ENCODE data around the gene P2RX7.
A peak's percentile ranks its signal among the peaks of the same experiment; 100 is the strongest.

Gene P2RX7

DNA sequence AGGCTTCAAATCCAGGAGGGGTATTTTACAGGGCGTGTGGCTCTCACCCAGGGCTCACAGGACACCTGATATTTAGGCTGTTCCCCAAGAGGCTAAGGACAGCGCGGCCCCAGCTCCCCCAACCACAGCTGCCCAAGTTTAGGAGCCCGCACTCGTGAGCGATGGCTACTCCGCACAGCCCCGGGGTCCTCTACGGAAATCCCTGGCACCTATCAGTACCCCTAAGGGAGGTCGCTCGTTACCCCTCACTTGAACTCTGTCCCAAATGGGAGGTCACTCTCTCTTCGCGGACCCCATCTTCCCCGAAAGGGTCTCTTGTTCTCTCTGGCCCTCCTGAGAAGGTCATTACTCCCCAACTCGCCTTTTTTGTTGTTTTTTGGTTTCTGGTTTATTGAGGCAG is 76.5 kb downstream of the P2RX7 start:
- peak overlapping the region; percentile 98 for H2AFZ ChIP-seq
- H3K79me2 ChIP-seq, result no peaks in the 10 kb centered on the region
- no peaks in the 10 kb centered on the region for H3K9me3 ChIP-seq (ENCODE audit: control insufficient read depth, low read length)
- H3K36me3 ChIP-seq (ENCODE audit: control insufficient read depth, insufficient read depth, low read length), result no peaks in the 10 kb centered on the region
- H3K4me1 ChIP-seq, result no peaks in the 10 kb centered on the region
- peak overlapping the region; percentile 82 for H3K27ac ChIP-seq
- TF ChIP-seq, protein P1, sequence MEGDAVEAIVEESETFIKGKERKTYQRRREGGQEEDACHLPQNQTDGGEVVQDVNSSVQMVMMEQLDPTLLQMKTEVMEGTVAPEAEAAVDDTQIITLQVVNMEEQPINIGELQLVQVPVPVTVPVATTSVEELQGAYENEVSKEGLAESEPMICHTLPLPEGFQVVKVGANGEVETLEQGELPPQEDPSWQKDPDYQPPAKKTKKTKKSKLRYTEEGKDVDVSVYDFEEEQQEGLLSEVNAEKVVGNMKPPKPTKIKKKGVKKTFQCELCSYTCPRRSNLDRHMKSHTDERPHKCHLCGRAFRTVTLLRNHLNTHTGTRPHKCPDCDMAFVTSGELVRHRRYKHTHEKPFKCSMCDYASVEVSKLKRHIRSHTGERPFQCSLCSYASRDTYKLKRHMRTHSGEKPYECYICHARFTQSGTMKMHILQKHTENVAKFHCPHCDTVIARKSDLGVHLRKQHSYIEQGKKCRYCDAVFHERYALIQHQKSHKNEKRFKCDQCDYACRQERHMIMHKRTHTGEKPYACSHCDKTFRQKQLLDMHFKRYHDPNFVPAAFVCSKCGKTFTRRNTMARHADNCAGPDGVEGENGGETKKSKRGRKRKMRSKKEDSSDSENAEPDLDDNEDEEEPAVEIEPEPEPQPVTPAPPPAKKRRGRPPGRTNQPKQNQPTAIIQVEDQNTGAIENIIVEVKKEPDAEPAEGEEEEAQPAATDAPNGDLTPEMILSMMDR (IDR thresholded peaks at IDR 0.05), result no peak
- peak overlapping the region; percentile 79 for H3K4me2 ChIP-seq (ENCODE audit: low read length)
- H3K27me3 ChIP-seq (ENCODE audit: control insufficient read depth, insufficient read depth, low read length), result no peaks in the 10 kb centered on the region
- H3K4me3 ChIP-seq (ENCODE audit: low read depth, low read length), result no peak overlapping the region
- H3K9ac ChIP-seq, result no peak overlapping the region

DNA sequence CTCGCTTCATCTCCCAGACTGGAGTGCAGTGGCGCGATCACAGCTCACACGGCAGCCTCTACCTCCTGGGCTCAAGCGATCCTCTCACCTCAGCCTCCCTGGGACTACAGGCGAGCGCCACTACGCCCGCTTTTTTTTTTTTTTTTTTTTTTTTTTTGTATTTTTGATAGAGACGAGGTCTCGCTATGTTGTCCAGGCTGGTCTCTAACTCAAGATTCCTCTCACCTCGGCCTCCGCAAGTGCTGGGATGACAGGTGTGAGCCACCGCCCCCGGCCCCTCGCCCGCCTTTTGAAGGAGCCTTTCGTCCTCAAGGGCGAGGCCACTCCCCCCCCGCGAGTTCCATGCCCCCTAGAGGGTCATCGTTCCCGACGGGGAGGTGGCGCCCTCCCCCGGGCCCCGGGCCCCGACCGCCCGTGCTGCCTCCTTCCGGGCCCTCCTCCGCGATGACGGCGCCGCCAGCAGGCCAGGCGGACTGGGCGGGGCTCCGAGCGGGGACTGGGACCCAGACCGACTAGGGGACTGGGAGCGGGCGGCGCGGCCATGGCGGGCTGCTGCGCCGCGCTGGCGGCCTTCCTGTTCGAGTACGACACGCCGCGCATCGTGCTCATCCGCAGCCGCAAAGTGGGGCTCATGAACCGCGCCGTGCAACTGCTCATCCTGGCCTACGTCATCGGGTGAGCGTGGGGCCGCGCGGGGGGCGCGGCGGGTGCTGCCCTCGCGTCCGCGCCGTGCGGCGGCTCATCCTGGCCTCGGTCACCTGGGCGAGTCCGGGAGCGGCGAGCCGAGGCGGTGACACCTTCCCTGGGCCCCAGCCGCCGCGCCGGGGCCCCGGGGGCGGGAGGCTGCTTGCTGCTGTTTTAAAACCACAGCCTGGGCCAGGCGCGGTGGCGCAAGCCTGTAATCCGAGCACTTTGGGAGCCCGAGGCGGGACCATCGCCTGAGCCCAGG is 77.2 kb downstream of the P2RX7 start, which contains the start of gene P2RX4:
Gene P2RX4 (plus strand): TSS at position 506 of the 949 bp plus-strand sequence. CDS start 36 bp downstream, at position 542.
- TF ChIP-seq, protein P1 (IDR thresholded peaks at IDR 0.05), result peak; percentile 30
- H3K4me1 ChIP-seq, result peaks cover 4% of the 10 kb centered on the region
- H3K9ac ChIP-seq, result peak within 1 kb of the TSS; percentile 64

DNA sequence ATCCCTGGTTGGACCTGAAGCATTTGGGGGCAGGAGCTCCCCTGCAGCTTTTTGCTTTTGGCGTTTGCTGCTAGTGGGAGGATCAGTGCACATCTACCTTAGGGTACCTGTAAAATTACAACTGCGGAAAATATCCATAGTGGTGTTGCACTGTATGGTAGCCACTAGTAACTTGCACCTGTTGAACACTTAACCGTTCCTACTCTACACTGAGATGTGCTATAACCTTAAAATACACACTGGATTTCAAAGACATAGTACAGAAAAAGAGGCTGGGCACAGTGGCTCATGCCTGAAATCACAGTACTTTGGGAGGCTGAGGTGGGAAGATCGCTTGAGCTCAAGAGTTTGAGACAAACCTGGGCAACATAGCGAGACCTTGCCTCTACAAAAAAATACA is 80.2 kb downstream of the P2RX7 start:
- no peak overlapping the region for H3K27ac ChIP-seq

More for the DNA sequence above, 77.2 kb downstream of the P2RX7 start, which contains the start of gene P2RX4:
- H3K36me3 ChIP-seq (ENCODE audit: control insufficient read depth, insufficient read depth, low read length), result no peaks in the 10 kb centered on the region
- no peaks in the 10 kb centered on the region for H3K79me2 ChIP-seq
- H3K27me3 ChIP-seq (ENCODE audit: control insufficient read depth, insufficient read depth, low read length), result no peaks in the 10 kb centered on the region
- H2AFZ ChIP-seq, result peak within 1 kb of the TSS; percentile 98
- peak within 1 kb of the TSS; percentile 72 for H3K4me3 ChIP-seq (ENCODE audit: low read depth, low read length)
- H3K4me2 ChIP-seq (ENCODE audit: low read length), result peak within 1 kb of the TSS; percentile 79
- H3K27ac ChIP-seq, result peak within 1 kb of the TSS; percentile 82
- H3K9me3 ChIP-seq (ENCODE audit: control insufficient read depth, low read length), result no peaks in the 10 kb centered on the region

DNA sequence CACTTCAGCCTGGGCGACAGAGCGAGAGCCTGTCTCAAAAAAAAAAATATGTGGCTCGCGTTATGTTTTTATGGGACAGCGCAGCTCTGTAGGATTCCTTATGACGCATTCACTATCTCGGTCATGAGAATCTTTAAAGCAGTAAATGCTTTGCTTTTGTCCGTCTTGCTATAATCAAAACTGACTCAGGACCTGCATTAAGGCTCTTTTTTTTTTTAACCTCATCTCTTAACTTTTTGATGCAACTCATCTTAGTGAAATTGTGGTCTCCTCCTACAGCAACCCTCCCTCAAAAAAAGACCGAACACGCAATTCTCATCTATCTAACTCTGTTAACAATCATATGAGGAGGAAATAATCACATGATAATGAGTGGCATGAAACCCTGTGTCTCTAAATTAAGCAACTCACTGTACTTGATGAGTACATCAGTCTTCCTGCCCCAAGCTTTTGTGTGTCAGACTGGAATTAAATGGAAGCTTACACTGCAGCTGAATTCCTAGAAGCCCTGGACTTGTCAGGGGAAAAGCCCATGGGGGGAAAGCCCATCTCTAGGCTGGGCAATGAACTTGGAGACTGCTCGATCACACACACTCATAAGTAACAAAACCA is 81.6 kb downstream of the P2RX7 start:
- peak overlapping the region; percentile 10 for H3K4me2 ChIP-seq (ENCODE audit: low read length)
- H3K9ac ChIP-seq, result no peak overlapping the region
- no peak overlapping the region for H3K4me3 ChIP-seq (ENCODE audit: low read depth, low read length)
- H3K9me3 ChIP-seq (ENCODE audit: control insufficient read depth, low read length), result no peaks in the 10 kb centered on the region
- peaks cover 4% of the 10 kb centered on the region for H3K4me1 ChIP-seq
- H3K36me3 ChIP-seq (ENCODE audit: control insufficient read depth, insufficient read depth, low read length), result no peaks in the 10 kb centered on the region
- H3K27ac ChIP-seq, result no peak overlapping the region
- TF ChIP-seq, protein P1 (IDR thresholded peaks at IDR 0.05), result no peak
- H3K27me3 ChIP-seq (ENCODE audit: control insufficient read depth, insufficient read depth, low read length), result no peaks in the 10 kb centered on the region
- no peak overlapping the region for H2AFZ ChIP-seq
- H3K79me2 ChIP-seq, result no peaks in the 10 kb centered on the region

More for the DNA sequence above, 80.2 kb downstream of the P2RX7 start:
- peaks cover 4% of the 10 kb centered on the region for H3K4me1 ChIP-seq
- no peaks in the 10 kb centered on the region for H3K36me3 ChIP-seq (ENCODE audit: control insufficient read depth, insufficient read depth, low read length)
- H3K9me3 ChIP-seq (ENCODE audit: control insufficient read depth, low read length), result no peaks in the 10 kb centered on the region
- no peak overlapping the region for H2AFZ ChIP-seq
- H3K27me3 ChIP-seq (ENCODE audit: control insufficient read depth, insufficient read depth, low read length), result no peaks in the 10 kb centered on the region
- TF ChIP-seq, protein P1 (IDR thresholded peaks at IDR 0.05), result no peak
- no peak overlapping the region for H3K4me2 ChIP-seq (ENCODE audit: low read length)
- H3K4me3 ChIP-seq (ENCODE audit: low read depth, low read length), result no peak overlapping the region
- H3K9ac ChIP-seq, result no peak overlapping the region
- no peaks in the 10 kb centered on the region for H3K79me2 ChIP-seq

Data from parathyroid adenoma (tissue), 2 donors.